OCI-LY3 (cell line): ENCODE results near the gene OTOL1.

ENCODE experiments used
- H2AFZ ChIP-seq: fragments of 200-600, 300-600 bp; shearing (Covaris generic); 2 replicates; pipeline ENCODE4 v1.6.0; 2014; ENCODE audit warnings: antibody characterized with exemption, low read depth, low read length
- H3K27ac ChIP-seq: fragments of 200-600, 300-600 bp; sonication (generic); 2 replicates; pipeline ENCODE4 v1.5.1; 2014; ENCODE audit warnings: mild to moderate bottlenecking, low read length, moderate library complexity, mixed read lengths
- H3K27me3 ChIP-seq: fragments of 200-600, 300-600 bp; sonication (generic); 2 replicates; pipeline ENCODE4 v1.6.1; 2014; ENCODE audit warnings: low read depth, low read length, mixed read lengths
- H3K36me3 ChIP-seq: fragments of 200-600, 300-600 bp; sonication (generic); replicated peaks from 2 replicates; pipeline ENCODE3; 2014; ENCODE audit warnings: low read depth, low read length, mixed read lengths
- H3K4me1 ChIP-seq: fragments of 300-600, 200-600 bp; sonication (generic); 2 replicates; pipeline ENCODE4 v1.6.1; 2014; ENCODE audit warnings: low read length, mixed read lengths
- H3K4me2 ChIP-seq: fragments of 200-600, 300-600 bp; sonication (generic); 2 replicates; pipeline ENCODE4 v1.6.1; 2014; ENCODE audit warnings: low read length, mixed read lengths
- H3K4me3 ChIP-seq: fragments of 300-600, 200-600 bp; sonication (generic); 2 replicates; pipeline ENCODE4 v1.5.1; 2014; ENCODE audit warnings: antibody characterized with exemption, mild to moderate bottlenecking, low read length, moderate library complexity
- H3K79me2 ChIP-seq: fragments of 300-600, 200-600 bp; shearing (Covaris generic); 2 replicates; pipeline ENCODE4 v1.6.1; 2014; ENCODE audit warnings: mild to moderate bottlenecking, low read length, mixed read lengths
- H3K9ac ChIP-seq: fragments of 300-600, 200-600 bp; shearing (Covaris generic); 2 replicates; pipeline ENCODE4 v1.6.0; 2014; ENCODE audit warnings: mild to moderate bottlenecking, low read length, moderate library complexity
- H3K9me3 ChIP-seq: fragments of 200-600, 300-600 bp; shearing (Covaris generic); 2 replicates; pipeline ENCODE4 v1.6.1; 2014; ENCODE audit warnings: low read length, mixed read lengths; ENCODE audit not compliant: insufficient read depth
- H4K20me1 ChIP-seq: fragments of 200-600, 300-600 bp; sonication (generic); 2 replicates; pipeline ENCODE4 v1.6.1; 2016; ENCODE audit warnings: low read length, mixed read lengths; ENCODE audit not compliant: insufficient read depth
- EZH2phosphoT487 ChIP-seq: fragments of 200-600 bp; shearing (Covaris generic); IDR thresholded peaks from 2 replicates; pipeline ENCODE4 v1.6.1; 2018; ENCODE audit warnings: antibody characterized with exemption, mixed run types, low read depth
- TF ChIP-seq, protein P1 (sequence below): fragments of 200-600, 300-600 bp; sonication (generic); IDR thresholded peaks from 2 replicates; pipeline ENCODE4 v1.5.1; 2014; ENCODE audit warnings: antibody characterized with exemption, low read length, low read depth

Gene OTOL1

DNA sequence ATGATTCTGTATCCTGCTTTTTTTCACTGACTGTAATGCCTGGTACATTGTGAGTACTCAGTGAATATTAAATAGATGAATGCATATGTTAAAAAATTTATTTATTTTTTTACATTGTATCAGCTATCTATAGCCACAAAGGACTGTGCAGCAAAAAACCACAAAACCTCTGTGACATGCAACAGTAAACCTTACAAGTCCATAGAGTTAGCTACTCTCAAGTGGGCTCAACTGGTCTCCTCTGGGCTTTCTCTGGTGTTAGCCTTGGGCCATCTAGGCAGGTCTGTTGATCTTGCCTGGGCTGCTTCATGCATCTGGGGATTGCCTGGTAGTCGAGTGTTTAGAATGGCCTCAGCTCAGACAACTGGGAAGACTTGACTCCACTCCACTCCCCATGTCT is 35.3 kb downstream of the OTOL1 start:
- H3K9ac ChIP-seq = no peak overlapping the region
- TF ChIP-seq, protein P1, sequence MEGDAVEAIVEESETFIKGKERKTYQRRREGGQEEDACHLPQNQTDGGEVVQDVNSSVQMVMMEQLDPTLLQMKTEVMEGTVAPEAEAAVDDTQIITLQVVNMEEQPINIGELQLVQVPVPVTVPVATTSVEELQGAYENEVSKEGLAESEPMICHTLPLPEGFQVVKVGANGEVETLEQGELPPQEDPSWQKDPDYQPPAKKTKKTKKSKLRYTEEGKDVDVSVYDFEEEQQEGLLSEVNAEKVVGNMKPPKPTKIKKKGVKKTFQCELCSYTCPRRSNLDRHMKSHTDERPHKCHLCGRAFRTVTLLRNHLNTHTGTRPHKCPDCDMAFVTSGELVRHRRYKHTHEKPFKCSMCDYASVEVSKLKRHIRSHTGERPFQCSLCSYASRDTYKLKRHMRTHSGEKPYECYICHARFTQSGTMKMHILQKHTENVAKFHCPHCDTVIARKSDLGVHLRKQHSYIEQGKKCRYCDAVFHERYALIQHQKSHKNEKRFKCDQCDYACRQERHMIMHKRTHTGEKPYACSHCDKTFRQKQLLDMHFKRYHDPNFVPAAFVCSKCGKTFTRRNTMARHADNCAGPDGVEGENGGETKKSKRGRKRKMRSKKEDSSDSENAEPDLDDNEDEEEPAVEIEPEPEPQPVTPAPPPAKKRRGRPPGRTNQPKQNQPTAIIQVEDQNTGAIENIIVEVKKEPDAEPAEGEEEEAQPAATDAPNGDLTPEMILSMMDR = no peak
- no peak for TF ChIP-seq EZH2phosphoT487
- H3K4me1 ChIP-seq = no peaks in the 10 kb centered on the region
- no peaks in the 10 kb centered on the region for H3K36me3 ChIP-seq
- no peak overlapping the region for H3K27ac ChIP-seq
- H4K20me1 ChIP-seq = no peaks in the 10 kb centered on the region
- H3K4me3 ChIP-seq = no peak overlapping the region
- H2AFZ ChIP-seq = no peak overlapping the region
- H3K9me3 ChIP-seq = no peaks in the 10 kb centered on the region
- no peaks in the 10 kb centered on the region for H3K27me3 ChIP-seq
- H3K79me2 ChIP-seq = no peaks in the 10 kb centered on the region
- no peak overlapping the region for H3K4me2 ChIP-seq

DNA sequence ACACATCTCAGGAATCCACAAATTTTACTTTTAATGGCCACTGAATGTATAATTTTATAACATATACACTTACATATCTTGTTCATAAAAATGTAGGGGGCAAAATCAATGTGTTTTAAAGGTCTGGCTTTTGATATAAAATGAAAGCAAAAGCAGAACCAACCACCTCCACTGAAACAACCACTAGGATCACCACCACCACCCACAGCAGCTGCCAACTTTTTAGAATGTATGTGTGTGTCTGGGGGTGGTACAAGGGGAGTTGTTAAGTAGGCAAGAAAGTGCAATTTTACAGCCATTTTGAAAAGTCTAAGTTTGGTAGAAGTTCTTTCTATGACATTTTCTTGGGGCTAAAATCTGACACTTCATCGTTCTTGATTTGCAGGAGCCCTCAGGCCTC is 44.0 kb downstream of the OTOL1 start:
- peak overlapping the region; percentile 31; the same call in 1 of the 2 replicates for H3K4me3 ChIP-seq
- H4K20me1 ChIP-seq = no peaks in the 10 kb centered on the region
- H3K9ac ChIP-seq = peak overlapping the region; percentile 16; the same call in 1 of the 2 replicates
- H2AFZ ChIP-seq = peak overlapping the region; percentile 91; the same call in 1 of the 2 replicates
- peaks cover 18% of the 10 kb centered on the region for H3K4me1 ChIP-seq
- H3K27ac ChIP-seq = peak overlapping the region; percentile 30
- no peaks in the 10 kb centered on the region for H3K9me3 ChIP-seq
- H3K36me3 ChIP-seq = no peaks in the 10 kb centered on the region
- H3K4me2 ChIP-seq = peak overlapping the region; percentile 59
- no peak for TF ChIP-seq EZH2phosphoT487
- TF ChIP-seq, protein P1 = no peak
- H3K79me2 ChIP-seq = no peaks in the 10 kb centered on the region
- no peaks in the 10 kb centered on the region for H3K27me3 ChIP-seq

DNA sequence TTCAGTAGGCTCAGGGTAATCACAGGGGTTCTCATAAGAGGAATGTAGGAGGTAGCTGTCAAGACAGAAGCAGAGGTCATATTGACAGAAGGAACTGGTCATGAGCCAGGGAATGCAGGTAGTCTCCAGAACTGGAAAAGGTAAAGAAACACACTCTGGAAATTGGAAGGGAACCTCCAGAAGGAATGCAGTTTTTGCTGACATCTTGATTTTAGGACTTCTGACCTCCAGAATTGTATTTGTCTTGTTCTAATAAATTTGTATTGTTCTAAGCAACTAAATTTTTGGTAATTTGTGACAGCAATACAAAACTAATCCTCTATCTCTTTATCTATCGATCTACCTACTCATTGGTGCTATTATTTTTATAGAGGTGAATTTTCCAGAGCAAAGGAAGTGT is 49.2 kb downstream of the OTOL1 start:
- Histone ChIP-seq H2AFZ (no peak overlapping the region), H3K4me2 (no peak overlapping the region)

DNA sequence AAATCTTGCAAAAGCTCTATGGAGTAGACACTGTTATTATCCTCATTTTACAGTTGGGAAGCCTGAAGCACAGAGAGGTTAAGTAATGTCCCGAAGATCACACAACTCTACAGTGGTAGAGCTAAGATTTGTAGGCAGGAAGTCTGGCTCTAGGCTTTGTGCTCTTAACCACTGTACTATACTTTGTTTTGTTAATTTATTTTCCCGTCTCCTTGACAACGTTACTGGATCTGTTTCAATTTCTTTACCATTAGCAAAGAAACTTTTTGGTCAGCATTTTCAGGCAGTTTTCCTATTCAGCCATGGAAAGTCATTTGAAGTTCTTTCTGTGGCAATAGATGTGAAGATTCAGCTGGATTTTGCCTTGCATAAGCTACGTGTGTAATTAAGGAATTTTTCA is 51.7 kb downstream of the OTOL1 start:
- Histone ChIP-seq H2AFZ (peak overlapping the region; percentile 67), H3K4me3 (no peak overlapping the region), H3K36me3 (no peaks in the 10 kb centered on the region), H3K79me2 (no peaks in the 10 kb centered on the region), H3K9me3 (no peaks in the 10 kb centered on the region), H3K9ac (no peak overlapping the region), H3K27ac (no peak overlapping the region), H4K20me1 (no peaks in the 10 kb centered on the region), H3K27me3 (no peaks in the 10 kb centered on the region), H3K4me1 (no peaks in the 10 kb centered on the region), H3K4me2 (no peak overlapping the region)
- TF ChIP-seq, protein P1 = no peak
- no peak for TF ChIP-seq EZH2phosphoT487

More for the DNA sequence above, 49.2 kb downstream of the OTOL1 start:
- H3K27ac ChIP-seq = no peak overlapping the region
- no peak for TF ChIP-seq EZH2phosphoT487
- TF ChIP-seq, protein P1 = no peak
- H3K9me3 ChIP-seq = no peaks in the 10 kb centered on the region
- no peaks in the 10 kb centered on the region for H3K27me3 ChIP-seq
- H3K9ac ChIP-seq = no peak overlapping the region
- no peak overlapping the region for H3K4me3 ChIP-seq
- H3K36me3 ChIP-seq = no peaks in the 10 kb centered on the region
- H3K79me2 ChIP-seq = no peaks in the 10 kb centered on the region
- H3K4me1 ChIP-seq = peaks cover 4% of the 10 kb centered on the region
- no peaks in the 10 kb centered on the region for H4K20me1 ChIP-seq
